GM18511 (cell line): ENCODE results near the gene IPO11.
"Not testable (repeated sequence)": the region's sequence is repeated elsewhere in the genome, so short reads cannot be mapped to it uniquely, and the experiment has no call there.

Source experiments
- ATAC-seq: cut with Tn5 transposase; IDR thresholded peaks from one replicate; pipeline ENCODE4 v1.9.1; 2021; ENCODE audit warnings: mild to moderate bottlenecking, moderate library complexity; ENCODE audit not compliant: unreplicated experiment

IPO11 gene

GRCh38 chr5:62594364-62594984 is 181.9 kb downstream of the IPO11 start:
- no peak for ATAC-seq

- ATAC-seq, result no peak
These were observed 183.5 kb downstream of the IPO11 start for GRCh38 chr5:62596096-62596495.

- no peak for ATAC-seq
These were observed 184.1 kb downstream of the IPO11 start for GRCh38 chr5:62596691-62597090.

- no peak for ATAC-seq
These were observed 184.8 kb downstream of the IPO11 start for GRCh38 chr5:62597314-62597713.

- ATAC-seq, result no peak
These were observed 188.1 kb downstream of the IPO11 start for GRCh38 chr5:62600560-62601252.

GRCh38 chr5:62603934-62604333 is 191.4 kb downstream of the IPO11 start:
- ATAC-seq, result no peak

GRCh38 chr5:62605638-62606037 is 193.1 kb downstream of the IPO11 start:
- no peak for ATAC-seq

GRCh38 chr5:62606878-62607277 is 194.3 kb downstream of the IPO11 start:
- ATAC-seq, result no peak

GRCh38 chr5:62607615-62608014 is 195.1 kb downstream of the IPO11 start:
- no peak for ATAC-seq

- ATAC-seq, result no peak
These were observed 196.3 kb downstream of the IPO11 start for GRCh38 chr5:62608529-62609511.

- ATAC-seq, result no peak
These were observed 201.8 kb downstream of the IPO11 start for GRCh38 chr5:62614355-62614754.

GRCh38 chr5:62616615-62617277 is 204.2 kb downstream of the IPO11 start:
- no peak for ATAC-seq

GRCh38 chr5:62617943-62618342 is 205.4 kb downstream of the IPO11 start:
- ATAC-seq, result no peak

GRCh38 chr5:62620761-62621160 is 208.2 kb downstream of the IPO11 start:
- ATAC-seq, result no peak

- ATAC-seq, result no peak
These were observed 208.7 kb downstream of the IPO11 start for GRCh38 chr5:62621280-62621679.

- ATAC-seq, result no peak
These were observed 210.7 kb downstream of the IPO11 start for GRCh38 chr5:62623271-62623670.

- not testable (repeated sequence) for ATAC-seq
These were observed 211.9 kb downstream of the IPO11 start for GRCh38 chr5:62624436-62624835.

GRCh38 chr5:62626534-62626933 is 214.0 kb downstream of the IPO11 start:
- ATAC-seq, result no peak

- no peak for ATAC-seq
These were observed 214.6 kb downstream of the IPO11 start for GRCh38 chr5:62627121-62627520.

GRCh38 chr5:62627901-62628300 is 215.3 kb downstream of the IPO11 start:
- ATAC-seq, result no peak
